Osteoblast (primary cell): ENCODE data around the gene EPHB3. TPM values are rescaled to one million over a fixed set of nuclear protein-coding genes. Genes with fewer than 3 reads are reported as not detected.
A peak's percentile ranks its signal among the peaks of the same experiment; 100 is the strongest.

Experiments
- DNase-seq: peaks from one replicate; pipeline ENCODE4 v3.0.0; 2011; ENCODE audit warnings: low spot score, mixed read lengths; ENCODE audit not compliant: insufficient read length; ENCODE audit errors: missing footprints
- H2AFZ ChIP-seq: 2 replicates; pipeline ENCODE4 v1.6.0; 2011; ENCODE audit warnings: mild to moderate bottlenecking, low read length
- H3K27ac ChIP-seq: 2 replicates; pipeline ENCODE4 v1.5.1; 2011; ENCODE audit warnings: mild to moderate bottlenecking, low read depth, low read length, moderate library complexity
- H3K27me3 ChIP-seq: 2 replicates; pipeline ENCODE4 v1.6.0; 2012; ENCODE audit warnings: mild to moderate bottlenecking, control low read depth, inconsistent platforms, low read length, moderate library complexity; ENCODE audit not compliant: insufficient read depth
- H3K36me3 ChIP-seq: 2 replicates; pipeline ENCODE4 v1.5.1; 2011; ENCODE audit warnings: mild to moderate bottlenecking, low read length, control low read depth, moderate library complexity; ENCODE audit not compliant: insufficient read depth
- H3K4me1 ChIP-seq: 2 replicates; pipeline ENCODE4 v1.5.1; 2011; ENCODE audit warnings: mild to moderate bottlenecking, low read length, control low read depth, moderate library complexity; ENCODE audit not compliant: insufficient read depth
- H3K4me2 ChIP-seq: 2 replicates; pipeline ENCODE4 v1.6.0; 2011; ENCODE audit warnings: mild to moderate bottlenecking, low read length; ENCODE audit not compliant: insufficient read depth
- H3K4me3 ChIP-seq: fragments of 200-600 bp; sonication (generic); 3 replicates; pipeline ENCODE4 v1.5.1; 2012; ENCODE audit warnings: mild to moderate bottlenecking, low read length, inconsistent platforms; ENCODE audit not compliant: insufficient read depth
- H3K79me2 ChIP-seq: 2 replicates; pipeline ENCODE4 v1.6.0; 2012; ENCODE audit warnings: mild to moderate bottlenecking, low read length, control low read depth, inconsistent platforms; ENCODE audit not compliant: insufficient read depth
- H3K9me3 ChIP-seq: 2 replicates; pipeline ENCODE4 v1.5.1; 2011; ENCODE audit warnings: low read depth, low read length, control low read depth
- H4K20me1 ChIP-seq: 2 replicates; pipeline ENCODE4 v1.6.0; 2012; ENCODE audit warnings: mild to moderate bottlenecking, low read length, control low read depth; ENCODE audit not compliant: insufficient read depth
- total RNA-seq: library from RNA; depleted of rRNA; stranded (reverse); fragments of >200 nt; gene quantifications from 2 replicates; pipeline ENCODE4 v1.2.3, GENCODE V29; 2012
- TF ChIP-seq, protein P1 (sequence below): IDR thresholded peaks from 2 replicates; pipeline ENCODE4 v1.5.1; 2011; ENCODE audit warnings: mild to moderate bottlenecking, low read depth, low read length, moderate library complexity; ENCODE audit errors: extremely low read depth

EPHB3 gene
- total RNA-seq, 1 donor = 3.6 TPM

DNA sequence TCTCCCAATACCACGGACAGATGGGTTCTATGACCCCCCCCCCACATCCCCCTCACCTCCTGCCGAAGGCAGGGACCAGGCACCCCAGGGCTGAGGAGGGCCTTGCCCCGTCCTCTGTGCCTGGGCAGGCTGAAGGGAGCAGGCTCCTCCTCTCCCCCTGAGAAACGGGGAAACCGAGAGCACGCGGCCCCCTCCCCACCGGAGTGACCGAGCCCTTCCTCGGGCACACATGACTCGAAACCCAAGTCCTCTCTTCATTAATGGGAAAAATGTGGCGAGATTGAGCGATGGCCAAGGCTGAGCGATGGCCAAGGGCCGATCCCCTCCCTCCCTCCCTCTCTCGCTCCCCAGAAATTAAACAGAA, 7.0 kb downstream of the EPHB3 start:
- Histone ChIP-seq H4K20me1 (no peaks in the 10 kb centered on the region), H2AFZ (peak overlapping the region; percentile 73), H3K4me2 (peak overlapping the region; percentile 84), H3K79me2 (no peaks in the 10 kb centered on the region), H3K9me3 (no peaks in the 10 kb centered on the region), H3K36me3 (no peaks in the 10 kb centered on the region), H3K27ac (peak overlapping the region; percentile 39), H3K4me3 (peak overlapping the region; percentile 73), H3K27me3 (no peaks in the 10 kb centered on the region), H3K4me1 (peaks cover 32% of the 10 kb centered on the region)
- TF ChIP-seq, protein P1, sequence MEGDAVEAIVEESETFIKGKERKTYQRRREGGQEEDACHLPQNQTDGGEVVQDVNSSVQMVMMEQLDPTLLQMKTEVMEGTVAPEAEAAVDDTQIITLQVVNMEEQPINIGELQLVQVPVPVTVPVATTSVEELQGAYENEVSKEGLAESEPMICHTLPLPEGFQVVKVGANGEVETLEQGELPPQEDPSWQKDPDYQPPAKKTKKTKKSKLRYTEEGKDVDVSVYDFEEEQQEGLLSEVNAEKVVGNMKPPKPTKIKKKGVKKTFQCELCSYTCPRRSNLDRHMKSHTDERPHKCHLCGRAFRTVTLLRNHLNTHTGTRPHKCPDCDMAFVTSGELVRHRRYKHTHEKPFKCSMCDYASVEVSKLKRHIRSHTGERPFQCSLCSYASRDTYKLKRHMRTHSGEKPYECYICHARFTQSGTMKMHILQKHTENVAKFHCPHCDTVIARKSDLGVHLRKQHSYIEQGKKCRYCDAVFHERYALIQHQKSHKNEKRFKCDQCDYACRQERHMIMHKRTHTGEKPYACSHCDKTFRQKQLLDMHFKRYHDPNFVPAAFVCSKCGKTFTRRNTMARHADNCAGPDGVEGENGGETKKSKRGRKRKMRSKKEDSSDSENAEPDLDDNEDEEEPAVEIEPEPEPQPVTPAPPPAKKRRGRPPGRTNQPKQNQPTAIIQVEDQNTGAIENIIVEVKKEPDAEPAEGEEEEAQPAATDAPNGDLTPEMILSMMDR = no peak
- no peak for DNase-seq

DNA sequence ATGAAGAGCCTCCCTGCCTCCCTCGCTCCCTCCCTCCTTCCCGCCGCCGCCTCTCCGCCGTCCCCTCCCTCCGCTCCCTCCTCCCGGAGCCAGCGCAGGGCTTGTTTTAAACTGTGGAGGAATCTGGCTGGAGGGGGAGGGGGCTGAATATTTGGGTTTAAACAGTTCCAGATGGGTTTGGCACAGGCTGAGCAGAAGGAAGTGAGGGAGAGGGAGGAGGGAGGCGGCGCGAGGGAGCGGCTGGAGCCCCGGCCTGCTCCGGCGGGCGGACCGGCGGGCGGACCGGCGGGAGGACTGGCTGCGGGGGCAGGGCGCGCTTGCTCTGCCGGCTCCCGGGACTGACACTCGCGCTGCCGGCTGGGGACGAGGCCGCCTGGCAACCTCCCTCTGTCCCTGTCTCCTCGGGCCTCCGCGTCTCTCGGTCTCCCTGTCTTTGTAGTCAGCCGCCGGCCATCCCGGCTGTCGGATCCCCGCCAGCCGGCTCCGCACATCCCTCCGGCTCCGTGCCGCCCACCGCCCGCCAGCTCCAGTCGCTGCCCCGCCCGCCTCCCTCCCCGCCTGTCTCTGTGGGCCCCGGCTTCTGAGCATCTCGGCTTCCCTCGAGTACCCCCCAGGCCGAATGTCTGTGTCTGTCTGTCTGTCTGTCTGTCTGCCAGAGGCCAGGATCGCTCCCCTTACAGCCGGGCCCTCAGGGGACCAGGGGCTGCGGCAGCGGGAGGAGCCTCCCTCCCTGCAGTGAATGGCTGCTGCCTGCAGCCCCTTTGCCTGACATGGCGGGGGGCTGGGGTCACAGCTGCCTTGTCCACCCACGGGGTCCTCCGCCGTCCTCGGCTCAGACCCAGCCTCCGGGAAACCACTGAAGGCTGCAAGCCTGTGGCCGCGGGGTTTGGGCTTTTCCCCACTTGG, 7.6 kb downstream of the EPHB3 start:
- H3K9me3 ChIP-seq = no peaks in the 10 kb centered on the region
- peaks cover 32% of the 10 kb centered on the region for H3K4me1 ChIP-seq
- peak overlapping the region; percentile 73 for H3K4me3 ChIP-seq
- H4K20me1 ChIP-seq = no peaks in the 10 kb centered on the region
- peak overlapping the region; percentile 84 for H3K4me2 ChIP-seq
- TF ChIP-seq, protein P1 = no peak
- no peaks in the 10 kb centered on the region for H3K27me3 ChIP-seq
- peak overlapping the region; percentile 81 for H2AFZ ChIP-seq
- DNase-seq = peak; percentile 98
- peak overlapping the region; percentile 33 for H3K27ac ChIP-seq
- H3K79me2 ChIP-seq = no peaks in the 10 kb centered on the region
- H3K36me3 ChIP-seq = no peaks in the 10 kb centered on the region

DNA sequence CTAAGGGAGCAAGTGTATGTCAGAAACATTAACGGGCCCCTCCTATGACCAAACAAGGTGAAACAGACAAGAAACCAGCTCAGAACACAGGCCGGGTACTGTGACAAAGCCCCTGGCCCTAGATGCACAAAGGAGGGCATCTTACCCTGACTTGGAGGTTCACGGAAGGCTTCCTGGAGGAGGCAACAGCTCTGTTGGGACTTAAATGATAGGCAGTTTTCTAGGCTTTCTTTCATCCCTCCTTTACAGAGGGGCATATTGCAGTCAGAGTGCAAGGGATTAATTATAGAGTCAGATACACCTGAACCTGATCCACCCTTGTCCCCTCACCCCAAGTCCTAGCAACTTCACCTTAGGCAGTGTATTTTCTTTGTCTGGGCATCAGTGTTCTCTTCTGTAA, 8.4 kb downstream of the EPHB3 start:
- Histone ChIP-seq H3K27me3 (no peaks in the 10 kb centered on the region), H3K79me2 (no peaks in the 10 kb centered on the region), H3K4me1 (peaks cover 30% of the 10 kb centered on the region), H3K4me3 (no peak overlapping the region), H2AFZ (peak overlapping the region; percentile 81), H3K27ac (no peak overlapping the region), H3K4me2 (peak overlapping the region; percentile 84), H3K36me3 (no peaks in the 10 kb centered on the region), H3K9me3 (no peaks in the 10 kb centered on the region), H4K20me1 (no peaks in the 10 kb centered on the region)
- peak; percentile 64 for DNase-seq
- TF ChIP-seq, protein P1 = no peak

DNA sequence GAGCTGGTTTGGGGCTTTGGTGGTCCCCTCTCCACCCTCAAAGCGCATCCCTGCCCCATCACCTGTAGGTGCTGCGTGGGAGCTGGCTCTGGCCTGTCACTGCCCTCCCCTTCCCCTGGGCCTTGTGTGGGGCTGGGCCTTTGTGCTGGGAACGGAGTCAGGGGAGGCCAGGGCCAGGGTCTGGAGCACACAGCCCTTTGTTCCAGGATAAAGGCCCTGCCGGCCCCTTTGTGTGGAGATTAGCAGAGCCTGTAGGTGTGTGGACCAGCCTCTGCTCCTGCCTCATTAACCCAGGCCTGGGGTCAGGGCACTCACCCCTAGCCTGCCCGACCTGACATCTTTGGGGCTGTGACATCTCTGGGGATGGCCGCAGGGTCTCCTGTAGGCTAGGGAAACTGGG, 8.9 kb downstream of the EPHB3 start:
- Histone ChIP-seq H4K20me1 (no peaks in the 10 kb centered on the region), H2AFZ (no peak overlapping the region), H3K9me3 (no peaks in the 10 kb centered on the region), H3K4me3 (no peak overlapping the region), H3K27me3 (no peaks in the 10 kb centered on the region), H3K4me1 (peaks cover 26% of the 10 kb centered on the region), H3K27ac (no peak overlapping the region), H3K36me3 (no peaks in the 10 kb centered on the region), H3K4me2 (no peak overlapping the region), H3K79me2 (no peaks in the 10 kb centered on the region)
- TF ChIP-seq, protein P1 = no peak
- peak; percentile 31 for DNase-seq
